ENCODE measurements around the gene SLC7A1.
A peak's percentile ranks its signal among the peaks of the same experiment; 100 is the strongest.

SLC7A1 gene

DNA sequence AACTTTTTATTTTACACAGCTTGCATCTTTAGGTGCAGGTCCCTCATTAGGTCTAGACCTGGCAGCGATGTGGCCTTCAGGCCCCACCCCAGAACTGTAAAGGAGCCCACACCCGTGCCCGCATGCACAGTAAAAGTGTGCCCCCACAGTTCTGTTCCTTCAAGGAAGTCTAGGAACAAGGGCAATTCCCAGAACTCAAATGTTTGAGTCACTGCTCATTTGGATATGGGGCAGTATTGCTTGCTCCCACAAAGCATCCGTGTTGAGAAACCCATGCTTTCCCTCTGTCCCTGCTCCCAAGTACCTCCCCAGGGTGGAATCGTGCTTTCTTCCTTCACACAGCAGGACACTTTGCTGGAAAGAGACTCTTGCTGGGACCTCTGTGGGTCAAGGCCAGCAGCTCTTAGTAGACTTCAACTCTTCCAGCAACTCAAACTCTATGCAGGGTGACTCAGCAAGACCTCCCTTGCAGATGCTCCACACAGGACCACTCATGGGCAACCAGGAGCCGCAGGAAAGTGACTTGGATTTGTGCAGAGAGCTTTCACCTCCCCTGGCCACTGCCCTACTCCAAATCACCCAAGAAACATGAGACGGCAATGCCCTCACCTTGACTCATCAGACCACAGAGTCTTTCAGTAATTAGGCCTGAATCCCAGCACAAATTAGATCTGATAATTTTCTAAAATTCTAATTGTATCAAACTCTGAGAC, 12.3 kb downstream of the SLC7A1 start:
- no peak for DNase-seq (ENCODE audit: low spot score)

DNA sequence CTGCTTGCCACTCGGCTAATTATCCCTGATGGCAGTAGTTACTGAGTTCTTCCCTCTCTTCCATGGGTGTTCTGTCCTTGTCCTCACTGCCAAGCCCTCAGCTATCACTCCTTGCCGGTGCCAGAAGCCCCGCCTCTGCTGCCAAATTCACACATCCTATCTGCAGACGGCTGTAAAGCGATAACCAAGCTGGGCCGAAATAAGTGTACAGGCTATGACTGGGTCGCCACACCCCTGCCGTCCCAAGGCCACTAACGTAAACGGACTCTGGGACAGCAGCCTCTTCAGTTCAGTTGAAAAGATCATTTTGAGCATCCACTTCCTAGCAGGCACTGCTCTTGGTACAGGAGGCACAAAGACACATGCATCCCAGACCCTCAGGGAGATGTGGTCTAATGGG, 13.3 kb downstream of the SLC7A1 start:
- no peak for DNase-seq (ENCODE audit: low spot score)

DNA sequence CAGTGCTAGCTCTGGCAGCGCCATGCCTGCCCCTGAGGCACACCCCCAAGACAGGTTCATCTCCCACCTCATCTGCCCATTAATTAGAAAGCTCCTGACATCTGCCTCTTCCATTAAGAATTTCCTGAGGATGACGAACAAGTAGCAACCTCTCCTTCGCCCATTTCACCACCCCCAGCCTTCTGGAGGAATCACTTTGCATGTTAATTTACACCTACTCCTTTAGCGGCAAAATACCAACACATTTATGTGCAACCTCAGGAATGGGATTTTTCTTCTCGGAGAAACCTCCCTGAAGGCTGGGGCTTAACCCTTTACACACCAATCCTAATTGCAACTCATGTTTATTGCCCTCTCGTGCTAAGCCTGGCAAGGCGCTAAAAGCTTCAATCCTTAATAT, 13.8 kb downstream of the SLC7A1 start:
- no peak for DNase-seq (ENCODE audit: low spot score)

DNA sequence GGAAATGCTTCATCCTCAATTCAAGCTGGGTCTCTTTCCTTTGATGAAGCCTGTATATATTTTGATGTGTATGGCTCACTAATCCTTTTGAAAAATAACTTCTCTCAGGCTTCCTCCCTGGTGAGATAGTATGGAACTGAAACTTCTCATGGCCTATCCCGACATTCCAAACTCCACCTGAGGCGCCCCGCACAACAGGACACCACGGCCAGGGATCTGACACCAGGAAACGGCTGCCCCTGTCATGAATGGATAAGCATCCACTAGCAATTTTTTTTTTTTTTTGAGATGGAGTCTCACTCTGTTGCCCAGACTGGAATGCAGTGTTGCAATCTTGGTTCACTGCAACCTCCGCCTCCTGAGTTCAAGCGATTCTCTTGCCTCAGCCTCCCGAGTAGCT, 16.4 kb downstream of the SLC7A1 start:
- no peak for DNase-seq (ENCODE audit: low spot score)

DNA sequence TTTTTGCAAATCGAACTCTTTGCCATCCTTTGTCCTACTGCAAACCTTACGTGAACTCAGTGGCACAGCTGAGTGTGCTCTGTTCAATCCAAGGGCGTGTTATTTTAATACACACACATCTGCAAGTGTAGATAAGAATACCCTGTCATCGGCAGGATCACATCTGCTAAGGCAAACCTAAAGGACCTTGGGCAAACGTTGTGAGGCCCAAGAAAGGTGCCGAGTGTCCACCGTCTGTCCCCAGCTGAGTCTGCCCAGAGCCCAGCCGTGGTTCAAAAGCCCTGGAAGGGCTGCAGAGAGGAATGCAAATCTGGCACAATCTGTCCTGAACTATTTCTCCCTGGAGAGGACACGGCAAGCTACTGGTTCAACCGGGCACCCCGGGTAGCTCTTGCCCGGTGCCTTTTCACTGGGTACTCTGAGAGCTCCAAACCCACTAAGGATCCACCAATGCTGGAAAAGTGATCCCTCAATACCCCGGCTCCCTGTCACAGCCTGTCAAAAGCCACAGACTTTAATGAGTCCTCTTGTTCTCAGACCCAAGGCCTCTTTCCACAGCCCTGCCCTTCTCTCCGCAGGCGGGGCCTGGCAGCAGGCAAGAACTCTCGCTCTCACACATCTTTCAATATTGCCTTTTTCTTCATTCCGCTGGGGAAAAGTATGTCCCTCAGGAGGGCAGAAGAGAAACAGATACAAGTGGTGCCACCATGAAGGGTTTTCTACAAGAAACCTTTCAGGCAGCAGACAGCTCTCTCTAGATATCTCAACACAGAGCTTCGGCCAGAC, 17.0 kb downstream of the SLC7A1 start:
- DNase-seq (ENCODE audit: low spot score): no peak

DNA sequence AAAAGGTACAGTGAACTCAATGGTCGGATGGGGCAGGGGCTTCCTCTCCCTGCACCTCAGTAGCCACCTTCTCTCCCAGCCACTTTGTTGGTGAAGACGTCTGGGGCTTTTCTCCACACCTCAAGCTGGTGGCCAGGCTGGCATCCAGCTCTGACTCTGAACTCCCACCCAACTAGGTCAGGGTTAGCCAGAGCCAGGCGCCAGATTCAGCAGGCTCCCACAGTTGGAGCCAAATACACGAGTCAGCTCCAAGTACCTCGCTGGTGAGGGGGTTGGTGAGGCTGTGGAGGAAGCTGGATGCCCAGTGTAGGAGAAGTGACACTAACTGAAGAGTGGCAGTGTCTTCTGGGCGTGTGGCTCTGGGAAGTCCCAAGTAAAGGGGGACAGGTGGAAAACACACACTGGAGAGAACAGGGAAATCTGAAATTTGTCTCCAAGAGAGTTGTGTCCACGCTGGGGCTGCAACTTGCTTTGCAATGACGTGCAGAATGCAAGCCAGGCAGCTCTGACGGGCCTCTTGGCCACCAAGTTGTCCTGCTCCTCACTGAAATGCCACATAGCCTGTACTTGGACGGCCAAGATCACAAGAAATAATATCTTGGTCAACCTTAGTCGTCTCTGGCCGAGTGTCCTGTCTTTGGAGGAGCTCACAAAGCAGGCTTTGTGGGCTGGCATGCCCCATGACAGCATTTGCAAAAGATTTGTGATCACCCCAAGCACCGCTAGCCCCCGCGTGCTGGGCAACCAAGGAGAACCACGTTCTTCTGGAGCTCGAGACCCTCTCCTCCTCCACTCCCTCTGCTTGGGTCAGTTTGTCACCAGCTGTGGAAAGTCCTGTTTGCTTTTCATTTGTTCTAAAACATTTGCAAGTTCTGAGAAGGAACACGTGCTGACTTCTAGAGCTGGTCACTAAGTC, 18.1 kb downstream of the SLC7A1 start:
- DNase-seq (ENCODE audit: low spot score): no peak

DNA sequence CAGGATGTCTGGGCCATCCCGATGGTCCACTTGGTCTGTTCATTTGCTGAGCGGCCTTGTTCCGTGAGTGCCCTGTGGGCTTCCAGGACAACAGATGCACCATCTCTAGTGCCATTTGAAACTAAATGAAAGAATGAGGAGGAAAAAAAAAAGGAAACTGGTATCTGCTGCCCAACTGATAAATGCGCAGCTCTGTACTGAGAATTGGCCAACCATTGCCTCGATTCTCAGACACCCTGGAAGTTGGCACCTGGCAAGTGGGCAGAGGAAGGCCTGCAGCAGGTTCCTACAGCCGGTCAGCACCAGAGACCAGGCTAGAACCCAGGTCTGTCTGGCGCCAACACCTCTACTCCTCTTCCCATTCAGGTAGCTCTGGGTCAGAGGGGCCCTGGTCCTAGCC, 18.9 kb downstream of the SLC7A1 start:
- no peak for DNase-seq (ENCODE audit: low spot score)

DNA sequence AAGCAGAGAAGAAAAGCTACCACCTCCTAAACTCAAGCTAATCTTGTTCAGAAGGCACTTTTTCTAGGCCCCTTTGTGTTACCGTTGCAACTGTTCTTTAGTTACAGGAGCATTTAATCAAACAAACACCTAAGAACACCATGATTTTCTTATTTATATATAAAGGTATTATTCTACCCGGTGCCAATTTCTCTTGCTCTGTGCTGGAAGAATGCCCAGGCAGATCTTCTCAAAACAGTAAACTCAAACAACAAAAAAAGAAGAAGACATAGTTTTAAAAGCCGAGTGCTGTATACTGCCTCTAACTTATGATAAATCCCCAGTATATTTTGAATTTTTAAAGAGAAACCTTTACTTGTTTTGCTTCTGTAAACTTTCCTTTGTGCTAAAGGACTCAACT, 20.4 kb downstream of the SLC7A1 start:
- no peak for DNase-seq (ENCODE audit: low spot score)

DNA sequence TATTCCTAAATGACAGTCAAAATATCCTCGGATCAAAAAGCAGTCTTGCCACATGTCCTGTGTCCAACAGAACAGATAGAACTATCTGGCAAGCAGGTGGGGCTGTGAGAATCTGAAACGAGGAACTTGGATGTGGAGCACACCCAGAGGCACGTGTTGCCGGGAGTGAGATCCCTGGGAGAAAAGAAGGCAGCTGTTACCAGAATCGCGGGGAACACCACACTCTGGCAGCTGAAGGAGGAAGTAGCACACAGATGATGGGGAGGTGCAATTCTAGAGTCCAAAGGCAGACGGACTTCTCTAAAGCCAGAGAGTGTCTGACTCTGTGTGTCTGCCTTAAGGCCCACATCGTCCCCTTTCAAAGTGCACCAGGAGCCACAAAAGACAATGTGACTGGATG, 22.3 kb downstream of the SLC7A1 start:
- no peak for DNase-seq (ENCODE audit: low spot score)

DNA sequence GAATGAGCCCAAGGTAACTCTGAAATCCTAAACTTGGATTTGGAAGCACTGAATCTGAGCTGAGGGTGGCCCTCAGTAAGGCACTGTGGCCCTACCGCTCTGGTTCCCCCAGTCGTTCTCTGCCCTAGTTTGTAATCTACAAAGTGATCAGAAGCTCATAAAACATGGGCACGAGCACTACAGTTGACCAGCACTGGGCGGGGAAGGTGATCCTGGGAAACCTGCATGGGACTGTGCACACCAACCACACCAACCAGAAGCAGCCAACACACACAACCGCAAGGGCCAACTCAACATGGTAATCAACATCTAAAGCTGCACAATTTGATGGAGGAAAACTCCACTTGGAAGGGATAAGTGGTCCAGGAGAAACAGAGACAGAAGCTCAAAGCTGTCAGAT, 22.9 kb downstream of the SLC7A1 start:
- DNase-seq (ENCODE audit: low spot score): no peak

DNA sequence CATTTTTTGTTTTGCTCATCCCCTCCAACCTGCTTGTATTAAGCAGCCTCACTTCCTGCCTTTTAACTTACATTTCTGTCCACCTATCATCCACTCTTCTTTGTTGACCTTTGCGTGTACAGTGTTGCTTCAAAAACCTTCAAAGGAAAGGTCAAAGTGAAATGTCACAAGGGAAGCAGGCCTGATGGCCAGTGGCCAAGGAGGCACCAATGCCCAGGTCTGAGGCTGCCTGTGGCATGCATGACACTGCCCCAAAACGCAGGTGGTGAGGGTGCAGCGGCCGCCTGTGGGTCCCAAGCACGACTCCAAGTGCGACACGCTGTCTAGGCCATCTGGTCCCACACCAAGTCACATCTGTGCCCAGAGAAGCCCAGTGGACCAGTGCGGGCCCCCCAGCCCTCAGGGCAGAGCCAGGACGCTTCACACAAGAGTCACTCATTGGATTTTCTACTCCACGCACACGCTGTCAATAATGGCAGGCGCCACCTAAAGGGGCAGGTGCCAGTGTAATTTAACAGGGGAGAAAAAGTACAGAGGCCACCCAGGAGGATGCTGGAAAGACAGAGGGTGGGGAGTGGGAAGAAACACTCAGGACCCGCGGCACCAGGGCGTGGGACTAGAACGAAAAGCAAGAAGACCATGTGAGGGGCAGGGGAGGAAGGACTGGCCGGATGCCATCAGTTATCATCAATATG, 23.5 kb downstream of the SLC7A1 start:
- DNase-seq (ENCODE audit: low spot score): no peak

DNA sequence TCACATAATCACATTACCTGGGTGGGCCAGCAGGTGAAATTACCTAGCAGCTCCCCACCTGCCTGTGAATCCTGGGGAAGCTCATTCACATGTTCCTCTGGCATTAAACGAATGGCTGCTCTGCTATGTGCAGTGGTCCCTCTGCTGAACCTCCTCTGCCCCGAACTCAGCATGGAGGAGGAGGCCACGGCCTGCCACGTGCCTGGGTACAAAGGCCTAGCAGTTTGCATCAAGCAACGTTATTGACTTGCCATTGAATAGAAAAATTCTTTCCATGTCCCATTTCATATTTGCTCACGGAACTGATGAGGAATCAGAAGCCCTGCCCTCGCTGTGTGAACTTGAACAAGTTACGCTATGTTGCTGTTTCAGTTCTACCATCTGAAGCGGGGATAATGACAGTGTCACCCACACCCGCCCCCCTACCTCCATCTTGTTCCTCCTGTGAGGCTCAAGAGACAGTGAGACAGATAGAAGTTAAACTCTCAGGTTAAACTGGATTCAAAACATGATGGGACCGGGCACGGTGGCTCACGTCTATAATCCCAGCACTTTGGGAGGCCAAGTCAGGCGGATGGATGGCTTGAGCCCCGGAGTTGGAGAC, 25.3 kb downstream of the SLC7A1 start:
- no peak for DNase-seq (ENCODE audit: low spot score)

DNA sequence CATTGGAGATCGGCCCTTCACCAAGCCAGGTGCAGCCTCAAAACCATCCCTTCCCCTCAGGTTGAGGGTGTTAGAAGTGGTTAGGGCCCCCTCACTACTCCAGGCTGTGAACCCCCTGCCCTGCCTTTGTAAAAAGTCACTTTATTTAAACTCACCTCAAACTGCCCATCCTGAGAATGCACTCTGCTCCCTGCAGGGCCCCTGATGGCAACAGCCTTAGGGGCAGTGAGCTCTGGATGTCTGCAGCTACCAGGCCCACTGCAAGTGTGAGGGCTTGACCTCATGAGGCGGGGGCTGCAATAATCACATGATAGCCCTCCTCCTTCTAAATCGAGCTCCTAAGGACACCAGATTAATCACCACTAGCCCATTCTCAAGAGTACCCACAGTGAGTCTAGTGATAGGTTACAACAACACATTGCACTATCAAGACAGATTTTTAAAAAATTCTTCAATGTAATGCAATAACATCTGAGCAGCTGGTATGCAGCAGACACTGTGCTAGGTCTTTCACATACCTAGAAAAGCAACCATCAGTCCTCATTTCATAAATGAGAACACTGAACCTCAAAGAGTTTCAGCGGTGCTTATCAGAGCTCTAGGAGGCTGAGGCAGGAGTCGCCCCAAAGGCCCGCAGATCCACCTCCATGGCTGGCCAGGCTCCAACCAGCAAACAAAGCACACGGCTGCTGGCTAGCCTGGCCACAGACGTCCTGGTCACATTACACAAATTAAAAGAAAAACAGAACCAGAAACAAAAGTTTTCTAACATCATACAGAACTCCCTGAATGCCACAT, 26.0 kb downstream of the SLC7A1 start:
- DNase-seq (ENCODE audit: low spot score): no peak

DNA sequence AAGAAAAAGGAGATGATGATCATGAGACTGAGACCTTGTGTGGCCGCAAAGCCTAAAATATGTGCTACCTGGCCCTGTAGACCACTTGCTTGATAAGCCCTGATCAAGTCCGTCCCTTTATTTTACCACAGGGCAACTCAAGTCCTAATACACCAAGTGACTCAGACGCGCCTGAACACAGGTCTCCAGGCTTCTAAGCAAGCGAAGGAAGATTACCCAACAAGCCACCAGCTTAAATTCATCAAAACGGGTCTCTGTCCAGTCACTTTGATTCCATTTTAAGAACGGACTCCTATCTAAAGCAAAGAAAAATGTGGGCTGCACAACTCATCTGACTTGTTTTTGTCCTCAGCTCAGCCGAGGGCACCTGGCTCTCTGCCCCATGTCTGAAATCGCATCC, 26.8 kb downstream of the SLC7A1 start:
- DNase-seq (ENCODE audit: low spot score): no peak

DNA sequence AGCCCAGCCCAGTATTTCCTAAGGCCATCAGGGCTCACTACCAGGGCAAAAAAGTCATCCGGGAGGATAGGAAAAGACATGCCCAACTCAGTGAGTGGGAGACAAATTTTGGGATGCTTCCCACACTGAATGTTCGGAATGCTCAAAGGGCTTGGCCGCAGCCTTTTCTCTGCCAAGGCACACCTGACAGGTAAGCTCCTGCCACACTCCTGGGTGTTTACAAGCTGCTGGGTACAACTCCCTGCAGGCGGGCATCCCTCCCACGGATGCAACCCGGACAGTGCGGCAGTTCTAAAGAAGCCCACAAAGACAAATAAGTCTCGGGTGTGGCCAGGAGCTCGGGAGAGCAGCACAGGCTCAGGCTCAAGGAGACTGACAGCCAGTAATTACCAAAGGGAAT, 28.1 kb downstream of the SLC7A1 start:
- no peak for DNase-seq (ENCODE audit: low spot score)

DNA sequence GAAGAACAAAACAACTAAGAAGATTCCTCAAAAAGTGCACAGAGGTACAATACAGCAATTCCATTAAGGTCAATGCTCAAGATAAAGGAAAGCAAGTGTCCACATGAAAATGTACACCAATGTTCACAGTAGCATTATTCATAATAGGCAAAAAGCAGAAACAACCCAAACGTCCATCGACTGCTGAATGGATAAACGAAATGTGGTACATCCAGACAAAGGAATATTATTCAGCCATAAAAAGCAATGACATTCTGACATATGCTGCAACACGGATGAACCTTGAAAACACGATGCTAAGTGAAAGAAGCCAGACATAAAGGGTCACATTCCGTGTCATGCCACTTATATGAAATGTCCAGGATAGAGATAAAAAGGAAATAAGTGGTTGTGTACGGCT, 29.3 kb downstream of the SLC7A1 start:
- no peak for DNase-seq (ENCODE audit: low spot score)

DNA sequence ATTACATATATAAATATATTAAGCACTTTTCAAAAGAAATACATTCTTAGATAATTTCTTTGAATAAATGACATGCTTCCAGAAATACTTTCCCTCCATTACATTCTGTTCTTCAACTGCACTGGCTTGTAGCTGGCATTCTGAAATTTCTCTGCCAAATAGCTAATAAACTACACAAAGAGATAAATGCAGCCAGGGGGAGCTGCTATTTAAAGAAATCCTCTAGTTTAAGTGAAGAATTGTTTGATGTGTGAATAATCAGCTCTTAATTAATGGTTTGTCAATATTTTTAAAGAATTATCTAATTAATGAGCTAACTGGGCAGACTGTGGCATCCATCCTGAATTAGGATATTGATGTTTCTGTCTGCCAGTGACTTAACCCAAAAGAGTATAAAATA, 30.7 kb downstream of the SLC7A1 start:
- DNase-seq (ENCODE audit: low spot score): no peak

DNA sequence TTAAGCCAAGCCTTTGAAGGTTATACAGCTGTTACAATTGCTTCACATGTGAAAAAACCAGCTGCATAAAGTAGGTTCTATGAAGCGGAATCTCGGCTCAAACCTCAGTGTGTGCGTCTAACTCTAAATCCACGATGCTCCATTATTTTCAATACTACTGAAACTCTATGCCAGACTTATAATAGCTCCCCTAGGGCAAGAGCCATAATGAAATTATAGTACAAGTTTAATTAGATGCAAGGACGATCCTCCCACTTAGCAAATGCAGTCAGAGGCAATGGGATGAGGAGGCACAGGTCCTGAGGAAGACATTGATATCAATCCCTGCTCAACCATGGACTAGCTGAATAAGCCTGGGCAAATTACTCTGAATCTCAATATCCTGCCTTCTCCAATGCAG, 31.1 kb downstream of the SLC7A1 start:
- DNase-seq (ENCODE audit: low spot score): peak; percentile 17

DNA sequence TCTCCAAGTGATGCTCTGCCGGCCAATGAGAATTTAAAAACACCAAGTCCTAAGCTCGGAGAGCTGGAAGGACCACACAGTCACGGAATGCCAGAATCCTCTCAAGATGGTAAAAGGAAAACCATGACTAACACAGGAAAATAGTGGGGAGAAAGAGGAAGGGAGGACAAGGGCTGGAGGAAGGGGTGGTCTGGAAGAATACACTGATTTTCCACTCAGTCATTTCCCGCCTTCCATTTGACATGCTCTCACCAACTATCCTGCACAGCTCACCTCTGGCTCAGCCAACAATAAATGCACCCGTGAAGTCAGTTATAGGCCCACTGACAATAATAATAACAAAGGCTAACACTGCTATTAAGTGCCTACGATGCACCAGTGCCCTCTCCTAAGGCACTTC, 31.5 kb downstream of the SLC7A1 start:
- DNase-seq (ENCODE audit: low spot score): no peak

DNA sequence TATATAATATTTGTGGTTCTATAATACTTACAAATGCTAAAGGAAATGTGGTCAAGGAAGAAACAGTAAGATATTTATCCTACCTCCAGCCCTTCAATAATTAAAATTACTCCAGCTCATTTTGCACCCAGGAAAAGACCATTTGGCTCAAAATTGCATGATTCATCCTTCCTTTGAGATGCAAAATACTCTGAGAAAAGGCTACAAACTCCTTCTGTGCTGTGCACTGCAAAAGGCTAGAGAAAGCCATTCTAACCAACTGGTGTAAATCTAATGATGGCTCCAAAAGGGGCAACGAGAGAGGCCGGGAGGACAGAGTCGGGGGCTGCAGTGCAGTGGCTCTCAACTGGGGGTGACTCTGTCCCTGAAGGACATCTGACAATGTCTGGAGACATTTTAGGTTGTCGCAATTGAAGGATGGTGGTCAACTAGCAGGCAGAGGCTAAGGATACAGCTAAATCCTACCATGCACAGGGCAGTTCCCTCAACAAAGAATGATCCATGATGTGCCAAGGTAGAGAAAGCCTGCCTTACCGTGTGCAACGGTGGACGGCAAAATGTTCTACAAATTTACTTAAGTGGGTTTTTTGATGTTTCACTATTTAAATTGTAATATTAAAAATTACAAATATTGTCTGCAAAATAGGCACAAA, 32.6 kb downstream of the SLC7A1 start:
- no peak for DNase-seq (ENCODE audit: low spot score)

All from SK-N-DZ (cell line).